Activated naive CD4-positive, alpha-beta T cell treated with anti-CD3 and anti-CD28 coated beads, Interleukin-2, amount 50 U/mL, for 16 hours (primary cell): ENCODE results near the gene ACTMAP.
"Not testable (repeated sequence)": the region's sequence is repeated elsewhere in the genome, so short reads cannot be mapped to it uniquely, and the experiment has no call there.

Experiments used
- DNase-seq: peaks from one replicate; pipeline ENCODE4 v3.0.0-alpha.2; 2020

The ACTMAP gene, protein sequence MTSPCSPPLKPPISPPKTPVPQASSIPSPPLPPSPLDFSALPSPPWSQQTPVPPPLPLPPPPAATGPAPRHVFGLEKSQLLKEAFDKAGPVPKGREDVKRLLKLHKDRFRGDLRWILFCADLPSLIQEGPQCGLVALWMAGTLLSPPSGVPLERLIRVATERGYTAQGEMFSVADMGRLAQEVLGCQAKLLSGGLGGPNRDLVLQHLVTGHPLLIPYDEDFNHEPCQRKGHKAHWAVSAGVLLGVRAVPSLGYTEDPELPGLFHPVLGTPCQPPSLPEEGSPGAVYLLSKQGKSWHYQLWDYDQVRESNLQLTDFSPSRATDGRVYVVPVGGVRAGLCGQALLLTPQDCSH

DNA sequence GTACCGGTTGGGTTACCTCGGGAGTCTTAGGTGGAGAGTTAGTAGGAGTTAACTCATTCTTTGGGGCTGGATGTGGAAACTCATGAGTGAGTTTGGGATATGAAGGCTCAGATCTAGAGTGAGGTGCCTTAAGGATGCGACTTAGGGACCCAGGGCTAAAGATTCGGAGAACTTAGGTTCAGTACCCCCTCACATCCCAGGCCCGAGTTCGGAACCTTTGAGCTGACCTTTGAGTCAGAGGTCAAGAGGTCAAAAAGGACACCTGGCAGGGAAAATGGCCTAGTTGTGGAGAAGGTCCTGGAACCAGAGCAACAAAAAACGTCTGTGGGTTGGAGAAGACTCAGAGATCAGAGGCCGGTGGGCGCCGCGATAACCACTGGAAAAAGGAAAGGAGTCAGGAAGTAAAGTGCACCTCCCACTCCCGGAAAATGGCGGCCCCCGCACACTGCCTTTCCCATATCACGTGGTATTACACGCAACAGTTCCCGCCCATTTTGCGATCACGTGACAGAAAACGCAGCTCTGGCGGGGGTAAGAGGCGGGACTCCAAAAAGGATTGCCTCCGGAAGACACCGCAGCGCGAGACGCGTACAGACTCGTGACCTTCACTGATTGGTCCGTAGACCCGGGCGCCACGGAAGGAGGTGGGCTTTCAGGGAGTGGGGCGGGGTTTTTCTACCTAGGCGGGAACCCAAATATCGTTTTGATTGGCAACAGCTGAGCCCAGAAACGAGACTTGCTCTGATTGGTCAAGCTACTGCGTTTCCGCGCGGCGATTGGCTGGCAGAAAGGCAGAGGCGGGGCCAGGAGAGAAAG is at the start of gene ACTMAP:
Gene ACTMAP (minus strand): TSS at position 420 of the 816 bp plus-strand sequence. CDS start 674 bp downstream, outside the sequence.
- peak; percentile 99 for DNase-seq

DNA sequence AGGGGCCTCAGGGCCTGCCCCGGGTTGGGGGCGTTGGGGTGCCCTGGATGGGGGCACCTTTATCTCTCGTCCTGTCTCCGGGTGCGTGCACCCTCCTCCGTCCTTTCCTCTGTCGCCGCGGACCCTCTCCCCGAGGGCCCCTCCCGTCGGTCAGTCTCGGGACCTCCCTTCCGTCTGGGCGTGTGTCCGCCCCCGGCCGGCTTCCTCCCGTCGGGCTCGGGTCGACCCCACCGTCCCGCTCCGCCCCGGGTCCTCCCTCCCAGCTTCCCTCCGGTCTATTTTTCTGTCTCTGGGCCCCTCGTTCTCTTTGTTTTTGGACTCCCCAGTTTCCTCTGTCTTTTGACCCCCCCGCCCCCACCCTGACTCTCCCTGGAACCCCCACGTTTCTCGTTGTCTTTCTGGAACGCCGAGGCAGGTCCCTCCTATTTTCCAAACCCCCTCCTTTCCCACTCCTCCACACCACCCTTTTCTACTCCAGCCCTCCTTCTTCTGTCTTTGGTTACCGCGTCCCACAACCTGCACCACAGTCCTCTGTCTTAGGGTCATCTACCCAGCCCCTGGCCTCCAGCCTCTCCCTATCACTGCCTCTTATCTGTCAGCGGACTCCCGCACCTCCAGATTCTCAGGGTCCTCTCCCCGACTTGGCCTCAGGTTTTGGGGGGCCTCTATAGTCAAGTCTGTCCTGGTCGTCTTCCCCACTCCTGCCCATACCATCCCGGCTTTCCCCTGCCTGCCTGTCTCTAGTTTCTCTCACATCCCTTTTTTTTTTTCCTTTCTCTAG is 49.5 kb upstream of the ACTMAP start:
- no peak for DNase-seq

DNA sequence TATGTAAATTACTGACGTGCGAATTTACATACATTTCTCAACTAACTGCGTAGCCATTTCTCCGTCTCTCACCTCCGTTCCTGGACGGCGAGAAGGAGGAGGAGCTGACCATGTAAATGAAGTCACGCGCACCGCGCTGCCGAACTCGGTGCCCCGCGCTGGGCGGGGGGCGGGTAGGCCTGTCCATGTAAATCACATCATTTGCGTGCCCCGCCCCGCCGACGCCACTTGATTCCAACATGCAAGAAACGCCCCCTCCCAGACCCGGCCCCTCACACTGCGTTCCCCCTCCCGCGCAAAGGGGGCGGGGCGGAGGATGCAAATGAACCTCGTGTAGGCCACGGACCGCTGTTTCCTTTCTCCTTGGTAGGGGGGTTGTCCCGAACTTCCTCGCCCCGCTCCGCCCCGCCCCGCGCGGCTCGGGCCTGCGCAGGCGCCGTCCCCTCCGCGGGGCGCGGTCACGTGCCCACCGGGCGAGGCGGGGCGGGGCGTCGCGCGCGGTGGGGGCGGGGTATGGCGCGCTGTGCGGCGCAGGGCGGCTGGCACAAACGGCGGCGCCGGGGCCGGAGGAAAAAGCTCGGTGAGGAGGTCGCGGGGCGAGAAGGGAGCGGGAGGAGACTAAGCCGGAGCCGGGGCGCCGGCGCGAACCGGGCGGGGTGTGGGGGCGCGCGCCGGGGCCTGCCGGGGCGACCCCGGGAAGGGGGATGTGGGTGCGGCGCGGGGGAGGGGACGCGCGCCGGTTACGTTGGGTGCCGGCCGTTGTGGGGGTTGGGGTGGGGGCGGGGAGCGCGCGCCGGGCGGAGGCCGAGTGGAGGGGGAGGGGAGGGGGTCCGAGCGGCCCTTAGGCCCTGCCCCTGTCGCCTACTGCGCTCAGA is 48.6 kb upstream of the ACTMAP start, which contains the start of gene EGLN2:
Gene EGLN2 (plus strand): TSS at position 509 of the 875 bp plus-strand sequence. CDS start 1,382 bp downstream, outside the sequence.
- DNase-seq: peak; percentile 100

DNA sequence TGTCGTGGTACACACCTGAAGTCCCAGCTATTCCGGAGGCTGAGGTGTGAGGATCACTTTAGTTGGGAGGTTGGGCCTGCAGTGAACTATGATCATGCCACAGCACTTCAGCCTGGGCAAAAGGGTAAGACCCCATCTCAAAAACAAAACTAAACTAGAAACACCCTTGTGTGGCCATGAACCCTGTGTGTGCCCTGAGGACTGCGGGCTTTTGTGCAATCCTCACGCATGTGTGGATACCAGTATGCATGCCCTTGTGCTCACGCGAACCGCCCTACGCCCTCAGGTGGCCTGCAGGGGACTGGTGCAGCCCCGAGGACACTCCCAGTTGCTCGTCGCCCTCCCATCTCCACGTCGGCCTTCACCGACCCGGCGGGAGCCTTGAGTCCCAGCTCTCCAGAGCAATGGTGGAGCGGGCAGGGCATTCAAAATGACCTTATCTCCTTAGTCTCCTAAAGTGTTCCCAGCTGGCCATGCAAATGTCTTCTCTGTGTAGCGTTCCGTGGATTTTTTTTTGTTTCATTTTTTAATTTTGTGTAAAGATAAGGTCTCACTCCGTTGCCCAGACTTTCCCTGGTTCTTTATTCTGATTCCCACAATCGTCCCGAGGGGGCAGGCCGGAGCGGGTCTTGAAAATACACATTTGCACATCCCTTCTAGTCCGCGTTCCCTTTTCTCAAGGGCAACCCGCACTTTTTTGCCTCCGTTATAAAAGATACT is 47.8 kb upstream of the ACTMAP start:
- DNase-seq: peak; percentile 67

DNA sequence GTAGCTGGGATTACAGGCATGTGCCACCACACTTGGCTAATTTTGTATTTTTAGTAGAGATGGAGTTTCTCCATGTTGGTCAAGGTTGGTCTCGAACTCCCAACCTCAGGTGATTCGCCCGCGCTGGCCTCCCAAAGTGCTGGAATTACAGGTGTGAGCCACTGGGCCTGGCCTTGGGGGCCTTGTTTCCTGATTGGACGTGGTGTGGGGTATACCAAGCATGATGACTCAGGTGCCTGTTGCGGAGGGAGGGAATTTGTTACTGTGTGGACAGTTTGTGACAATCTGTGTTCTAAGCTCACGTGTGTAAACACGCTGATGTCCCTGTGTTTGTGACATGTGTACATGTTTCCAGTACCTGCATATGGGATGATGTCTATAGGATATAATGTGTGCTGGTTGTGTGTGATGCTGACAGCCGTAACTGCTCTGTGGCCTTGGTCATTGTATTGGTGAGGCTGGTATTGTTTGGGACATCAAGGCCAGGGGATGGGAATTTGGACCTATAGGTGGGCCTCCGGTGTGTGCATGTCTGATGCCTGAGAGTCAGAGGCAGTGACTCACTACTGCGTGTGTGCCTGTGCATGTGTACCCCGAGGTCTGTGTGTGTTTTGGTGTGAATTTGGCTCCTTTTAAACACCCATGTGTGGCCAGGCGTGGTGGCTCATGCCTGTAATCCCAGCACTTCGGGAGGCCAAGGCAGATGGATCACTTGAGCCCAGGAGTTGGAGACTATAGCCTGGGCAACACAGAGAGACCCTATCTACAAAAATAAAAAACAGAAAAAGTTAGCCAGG is 47.1 kb upstream of the ACTMAP start:
- DNase-seq: no peak

DNA sequence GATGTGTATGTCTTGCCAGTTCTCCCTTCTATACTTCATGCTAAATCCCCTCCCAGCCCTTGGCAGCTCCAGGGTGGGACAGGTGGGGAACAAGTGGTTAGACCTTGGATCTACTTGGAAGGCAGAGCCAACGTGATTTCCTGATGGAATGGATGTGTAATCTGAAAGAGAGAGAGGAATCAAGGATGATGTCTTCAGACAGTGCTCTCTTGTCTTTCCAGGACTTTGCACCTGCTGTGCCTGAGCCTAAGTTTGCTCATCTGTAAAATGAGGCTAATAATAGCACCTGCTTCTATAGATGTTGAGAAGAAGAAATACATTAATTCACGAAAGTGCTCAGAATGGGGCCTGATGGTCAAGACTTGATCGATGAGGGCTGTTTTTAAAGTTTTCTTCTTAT is 41.7 kb upstream of the ACTMAP start:
- no peak for DNase-seq

DNA sequence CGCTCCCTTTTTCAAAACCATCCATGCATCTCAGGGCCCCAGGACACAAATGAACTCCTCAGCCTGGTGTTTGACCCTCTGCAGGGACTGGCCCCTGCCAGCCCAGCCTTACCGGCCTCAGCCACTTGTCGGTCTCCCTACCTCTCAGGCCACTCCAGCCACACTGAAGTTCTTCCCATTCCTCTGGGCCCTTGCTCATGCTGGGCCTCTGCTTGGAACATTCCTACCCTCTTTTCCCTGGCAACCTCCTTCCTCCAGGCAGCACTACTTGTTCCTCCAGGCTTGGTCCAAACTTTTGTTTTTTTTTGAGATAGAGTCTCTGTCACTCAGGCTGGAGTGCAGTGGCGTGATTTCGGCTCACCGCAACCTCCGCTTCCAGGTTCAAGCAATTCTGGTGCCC is 41.1 kb upstream of the ACTMAP start:
- DNase-seq: no peak

DNA sequence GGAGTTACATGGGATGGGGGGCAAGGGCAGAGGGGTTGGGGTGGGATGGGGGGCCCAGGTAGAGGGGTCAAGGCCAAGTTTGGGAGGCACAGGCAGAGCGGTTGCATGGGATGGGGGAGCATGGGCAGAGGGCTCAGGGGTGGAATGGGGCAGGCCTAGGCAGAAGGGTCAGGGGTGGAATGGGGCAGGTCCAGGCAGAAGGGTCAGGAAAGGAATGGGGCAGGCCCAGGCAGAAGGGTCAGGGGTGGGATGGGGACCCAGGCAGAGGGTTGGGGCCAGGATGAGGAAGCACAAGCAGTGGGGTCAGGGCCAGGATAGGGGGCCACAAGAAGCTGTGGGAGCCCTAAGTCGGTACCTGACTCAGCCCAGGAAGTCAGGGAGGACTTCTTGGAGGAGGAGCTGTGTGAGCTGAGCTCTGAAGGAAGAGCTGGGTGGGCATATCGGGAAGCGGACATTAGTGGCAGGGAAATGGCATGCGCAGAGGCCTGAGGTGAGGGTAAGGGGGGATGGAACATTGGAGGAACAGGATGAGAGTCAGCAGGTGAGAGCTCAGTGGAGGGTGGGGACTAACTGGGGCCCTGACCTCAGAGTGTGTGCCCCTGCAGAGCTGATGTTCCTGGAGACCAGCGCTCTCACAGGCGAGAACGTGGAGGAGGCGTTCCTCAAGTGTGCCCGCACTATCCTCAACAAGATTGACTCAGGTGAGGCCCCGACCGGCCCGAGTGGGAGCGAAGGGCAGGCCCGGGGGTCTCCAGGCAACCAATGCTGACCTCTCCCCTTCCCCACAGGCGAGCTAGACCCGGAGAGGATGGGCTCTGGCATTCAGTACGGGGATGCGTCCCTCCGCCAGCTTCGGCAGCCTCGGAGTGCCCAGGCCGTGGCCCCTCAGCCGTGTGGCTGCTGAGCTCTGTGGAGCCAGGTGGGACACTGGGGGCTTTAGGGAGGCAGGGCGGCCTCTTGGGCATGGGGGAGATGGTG is 36.1 kb upstream of the ACTMAP start:
- no peak for DNase-seq

DNA sequence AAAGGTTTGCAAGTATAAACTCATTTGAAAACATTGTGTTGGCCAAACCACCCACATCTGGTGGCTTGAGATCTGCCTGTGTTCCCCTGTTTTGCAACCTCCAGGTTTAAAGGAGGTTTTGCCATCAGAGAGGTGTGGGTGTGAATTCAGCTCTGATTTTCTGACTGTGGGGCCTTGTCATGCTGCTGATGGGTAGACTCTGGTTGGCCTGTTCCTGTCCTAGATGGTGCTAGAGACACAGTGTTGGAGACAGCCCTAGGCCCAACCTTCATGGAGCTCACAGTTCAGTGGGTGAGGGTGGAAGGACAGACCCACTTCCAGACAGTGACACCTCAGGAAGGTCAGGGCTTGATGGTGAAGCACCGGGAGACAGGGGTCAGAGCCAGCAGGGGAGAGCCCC is 35.2 kb upstream of the ACTMAP start:
- no peak for DNase-seq

DNA sequence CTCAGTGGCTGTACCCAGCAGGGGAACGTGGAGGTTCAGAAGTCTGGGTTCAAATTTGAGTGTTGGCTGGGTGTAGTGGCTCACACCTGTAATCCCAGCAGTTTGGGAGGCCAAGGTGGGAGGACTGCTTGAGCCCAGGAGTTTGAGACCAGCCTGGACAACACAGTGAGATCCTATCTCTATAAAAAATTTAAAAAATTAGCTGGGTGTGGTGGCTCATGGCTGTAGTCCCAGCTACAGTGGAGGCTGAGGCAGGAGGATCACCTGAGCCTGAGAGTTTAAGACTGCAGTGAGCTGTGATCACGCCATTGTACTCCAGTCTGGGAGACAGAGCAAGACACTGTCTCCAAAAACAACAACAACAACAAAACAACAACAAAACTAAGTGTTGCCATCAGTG is 33.9 kb upstream of the ACTMAP start:
- DNase-seq: not testable (repeated sequence)

DNA sequence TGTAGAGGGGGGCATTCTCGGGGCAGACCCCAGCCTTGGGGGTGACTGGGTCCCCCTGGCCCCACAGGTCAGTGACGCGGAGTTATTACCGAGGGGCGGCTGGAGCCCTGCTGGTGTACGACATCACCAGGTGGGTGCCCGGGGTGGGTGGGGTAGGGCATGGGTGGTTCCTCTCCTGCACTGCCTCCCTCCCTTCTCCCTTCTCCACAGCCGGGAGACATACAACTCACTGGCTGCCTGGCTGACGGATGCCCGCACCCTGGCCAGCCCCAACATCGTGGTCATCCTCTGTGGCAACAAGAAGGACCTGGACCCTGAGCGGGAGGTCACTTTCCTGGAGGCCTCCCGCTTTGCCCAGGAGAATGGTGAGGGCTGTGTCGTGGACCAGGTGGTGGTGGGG is 33.4 kb upstream of the ACTMAP start:
- no peak for DNase-seq

DNA sequence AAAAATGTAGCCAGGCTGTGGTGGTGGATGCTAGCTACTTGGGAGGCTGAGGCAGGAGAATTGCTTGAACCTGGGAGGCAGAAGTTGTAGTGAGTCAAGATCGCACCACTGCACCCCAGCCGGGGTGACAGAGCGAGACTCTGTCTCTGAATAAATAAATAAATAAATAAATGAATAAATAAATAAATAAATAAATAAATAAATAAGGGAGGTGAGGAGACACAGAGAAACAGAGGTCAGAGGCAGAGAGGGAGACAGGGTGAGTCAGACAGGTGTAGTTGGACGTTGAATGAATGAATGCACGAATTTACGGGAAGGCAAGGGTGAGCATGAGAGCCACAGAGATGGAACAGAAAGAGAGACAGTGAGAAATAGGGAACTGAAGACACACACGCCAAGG is 30.9 kb upstream of the ACTMAP start:
- no peak for DNase-seq

DNA sequence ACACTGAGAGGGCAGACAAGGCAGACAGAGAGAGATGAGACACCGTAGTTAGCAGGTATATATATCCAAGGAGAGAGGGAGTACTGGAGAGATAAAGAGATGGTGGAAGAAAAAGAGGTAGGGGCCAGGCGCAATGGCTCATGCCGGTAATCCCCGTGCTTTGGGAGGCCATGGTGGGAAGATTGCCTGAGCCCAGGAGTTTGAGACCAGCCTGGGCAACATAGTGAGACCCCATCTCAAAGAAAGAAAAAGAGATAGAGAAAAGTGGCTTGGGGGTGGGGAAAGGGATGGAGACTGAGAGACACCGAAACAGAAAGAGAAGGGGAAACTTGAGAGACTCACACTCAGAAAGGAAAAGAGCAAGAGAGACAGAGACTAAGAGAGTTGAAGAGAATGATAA is 30.3 kb upstream of the ACTMAP start:
- no peak for DNase-seq

DNA sequence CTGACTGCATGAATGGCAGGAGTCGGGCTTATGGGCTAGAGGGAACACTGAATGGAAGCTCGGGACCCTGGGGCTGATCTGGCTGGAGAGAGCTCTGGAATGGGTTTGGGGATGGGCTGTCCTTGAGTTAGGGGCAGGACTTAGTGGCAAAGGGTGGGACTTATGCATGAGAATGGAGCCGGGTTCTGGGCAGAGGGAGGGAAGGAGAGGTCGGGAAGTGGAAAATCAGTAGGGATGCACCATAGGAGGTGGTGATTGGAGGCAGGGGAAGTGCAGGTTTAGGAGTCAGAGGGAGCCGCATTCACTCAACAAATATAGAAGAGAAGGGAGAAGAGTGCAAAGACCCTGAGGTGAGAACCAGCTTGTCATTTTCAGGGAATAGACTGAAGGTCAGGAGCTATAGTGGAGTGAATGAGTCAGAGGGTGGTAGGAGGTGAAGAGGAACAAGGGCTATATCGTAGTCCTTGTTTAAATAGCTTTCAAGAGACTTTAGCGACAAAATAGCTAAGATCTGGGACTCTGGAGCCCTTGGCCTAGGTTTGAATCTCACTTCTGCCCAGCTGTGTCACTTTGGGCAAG is 28.5 kb upstream of the ACTMAP start:
- no peak for DNase-seq

DNA sequence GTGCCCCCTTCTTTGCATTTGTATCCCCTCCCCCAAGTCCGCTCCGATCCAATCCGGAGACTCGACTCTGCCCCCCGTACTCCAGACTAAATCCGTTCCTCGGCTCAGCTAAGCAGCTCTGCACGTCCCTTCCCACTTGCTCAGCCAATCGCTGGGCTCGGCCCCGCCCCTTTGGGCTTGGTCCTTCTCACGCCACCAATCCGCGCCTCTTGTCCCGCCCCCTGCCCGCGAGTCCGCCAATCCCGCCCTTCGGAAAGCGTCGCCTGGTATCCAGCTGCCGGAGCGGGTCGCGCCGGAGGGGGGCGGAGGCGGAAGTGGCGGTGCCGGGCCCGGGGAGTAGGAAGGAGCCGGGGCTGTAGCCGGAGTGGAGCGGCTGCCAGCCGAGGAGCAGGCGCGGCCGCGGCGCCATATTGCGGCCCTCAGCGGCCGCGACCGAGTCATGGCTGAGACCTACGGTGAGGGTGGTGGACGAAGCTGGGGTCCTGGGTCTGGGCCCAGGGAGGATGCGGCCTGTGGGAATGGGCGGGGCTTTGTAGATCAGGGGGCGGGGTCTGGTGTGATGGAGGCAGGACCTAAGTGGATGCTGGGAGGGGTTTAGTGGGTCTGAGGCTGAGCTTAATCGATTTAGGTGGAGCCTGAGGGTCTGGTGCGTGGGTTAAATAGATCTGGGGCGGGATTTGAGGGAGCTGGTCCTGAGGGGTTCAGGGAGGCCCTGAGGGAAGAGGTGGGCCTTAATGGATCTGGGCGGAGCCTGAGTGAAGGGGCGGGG is 27.8 kb upstream of the ACTMAP start, which contains the start of gene RAB4B:
Gene RAB4B (plus strand): TSS at position 311 of the 769 bp plus-strand sequence. CDS start 129 bp downstream, at position 440.
- DNase-seq: peak; percentile 100

DNA sequence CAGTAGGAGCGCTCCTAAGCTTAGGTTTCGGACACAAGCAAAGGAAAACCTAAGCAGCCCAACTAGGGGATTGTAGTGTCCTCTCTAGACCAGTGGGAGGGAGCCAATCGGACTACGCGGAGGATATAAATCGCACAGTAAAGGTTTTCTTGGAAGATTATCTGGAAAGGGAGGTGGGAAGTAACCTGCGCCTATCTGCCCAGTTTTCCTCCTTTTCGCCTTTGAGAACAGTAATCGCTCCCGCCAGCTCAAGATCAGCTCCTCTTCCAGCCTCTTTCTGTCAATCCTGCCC is 27.3 kb upstream of the ACTMAP start:
- DNase-seq: no peak

DNA sequence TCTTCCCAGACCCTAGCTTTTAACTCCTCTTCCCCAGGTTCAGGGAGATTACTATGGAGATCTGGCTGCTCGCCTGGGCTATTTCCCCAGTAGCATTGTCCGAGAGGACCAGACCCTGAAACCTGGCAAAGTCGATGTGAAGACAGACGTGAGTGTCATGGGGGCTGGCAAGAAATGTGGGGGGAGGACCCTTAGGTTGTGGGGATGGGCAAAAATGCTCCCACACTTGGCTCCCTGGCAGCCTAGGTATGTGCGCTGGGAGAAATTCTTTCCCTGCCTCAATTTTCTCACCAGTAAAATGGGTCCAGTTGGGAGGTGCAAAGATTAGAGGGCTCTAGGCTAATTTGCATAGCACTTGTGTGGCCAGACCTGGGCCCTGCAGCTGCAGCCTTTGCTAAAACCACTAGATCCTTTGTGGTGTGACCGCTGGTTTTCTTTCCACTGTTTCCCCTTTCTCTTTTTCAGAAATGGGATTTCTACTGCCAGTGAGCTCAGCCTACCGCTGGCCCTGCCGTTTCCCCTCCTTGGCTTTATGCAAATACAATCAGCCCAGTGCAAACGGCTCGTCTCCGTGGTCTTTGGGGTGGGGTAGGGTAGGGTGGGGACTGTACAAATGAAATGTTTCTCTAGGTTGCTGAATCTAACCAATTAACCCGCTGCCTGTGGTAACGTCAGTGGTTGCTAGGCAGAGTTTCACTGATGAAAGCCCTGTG is 26.8 kb upstream of the ACTMAP start:
- DNase-seq: peak; percentile 86

DNA sequence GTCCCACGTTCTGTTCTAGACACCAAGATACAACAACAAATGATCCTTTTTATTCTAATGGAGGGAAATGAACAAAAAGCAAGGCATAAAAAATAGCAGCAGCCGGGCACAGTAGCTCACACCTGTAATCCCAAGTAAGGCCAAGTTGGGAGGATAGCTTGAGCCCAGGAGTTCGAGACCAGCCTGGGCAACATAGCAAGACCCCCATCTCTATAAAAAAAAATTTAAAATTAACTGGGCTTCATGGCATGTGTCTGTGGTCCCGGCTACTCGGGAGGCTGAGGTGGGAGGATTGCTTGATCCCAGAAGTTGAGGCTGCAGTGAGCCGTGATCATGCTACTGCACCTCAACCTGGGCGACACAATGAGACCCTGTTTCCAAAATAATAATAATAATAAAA is 26.1 kb upstream of the ACTMAP start:
- no peak for DNase-seq
